ENCODE results near the gene CDKN1B. TPM values are rescaled to one million over a fixed set of nuclear protein-coding genes. Genes with fewer than 3 reads are reported as not detected.
A peak's percentile ranks its signal among the peaks of the same experiment; 100 is the strongest.

CDKN1B gene
- total and polyA plus RNA-seq, 2 of the 13 experiments (the other 11 are each of a cell fraction or from before 2014, with no cell fraction given): 20.1 to 37.2 TPM

GRCh38 chr12:12723681-12724420, 6.7 kb downstream of the CDKN1B start (continued):
- TF ChIP-seq SP4 (CRISPR knock-in tag; IDR thresholded peaks at IDR 0.05) (peak; percentile 28; the same call in 1 of the 2 replicates), SMARCE1 (IDR thresholded peaks at IDR 0.05; ENCODE audit: borderline replicate concordance) (no peak), MBD4 (IDR thresholded peaks at IDR 0.05; ENCODE audit: borderline replicate concordance, low read length) (no peak), TP53 (CRISPR knock-in tag; conservative IDR thresholded peaks at IDR 0.05) (no peak), ZNF782 (CRISPR knock-in tag; IDR thresholded peaks at IDR 0.05; ENCODE audit: borderline replicate concordance) (0 out of 2 replicates have a peak, but pooled peaks have one; percentile 15), ZNF547 (CRISPR knock-in tag; IDR thresholded peaks at IDR 0.05) (peak; percentile 49; the same call in 1 of the 2 replicates), ZNF383 (CRISPR knock-in tag; IDR thresholded peaks at IDR 0.05; ENCODE audit: borderline replicate concordance) (no peak), KDM3A (CRISPR knock-in tag; IDR thresholded peaks at IDR 0.05; ENCODE audit: low read depth) (peak; percentile 28; the same call in 1 of the 2 replicates), ZNF772 (CRISPR knock-in tag; IDR thresholded peaks at IDR 0.05) (no peak), ZNF280D (CRISPR knock-in tag; IDR thresholded peaks at IDR 0.05) (no peak), HIC2 (CRISPR knock-in tag; IDR thresholded peaks at IDR 0.05; ENCODE audit: low read depth) (no peak), ZNF142 (CRISPR knock-in tag; IDR thresholded peaks at IDR 0.05) (0 out of 2 replicates have a peak, but pooled peaks have one; percentile 20), TCF7 (IDR thresholded peaks at IDR 0.05; ENCODE audit: low read depth) (no peak), HINFP (CRISPR knock-in tag; IDR thresholded peaks at IDR 0.05; ENCODE audit: low read depth) (0 out of 2 replicates have a peak, but pooled peaks have one; percentile 48)
